ENCODE measurements around the gene ANKMY2. TPM values are rescaled to one million over a fixed set of nuclear protein-coding genes. Genes with fewer than 3 reads are reported as not detected.
A peak's percentile ranks its signal among the peaks of the same experiment; 100 is the strongest.

The ANKMY2 gene
- total and polyA plus RNA-seq, 8 donors: 3.9 to 11.4 (median 8.2) TPM

- no peaks in the 10 kb centered on the region for H3K9me3 ChIP-seq
- ATAC-seq: no peak
- H3K27me3 ChIP-seq: no peaks in the 10 kb centered on the region
- no peak for DNase-seq
- TF ChIP-seq, protein P1, sequence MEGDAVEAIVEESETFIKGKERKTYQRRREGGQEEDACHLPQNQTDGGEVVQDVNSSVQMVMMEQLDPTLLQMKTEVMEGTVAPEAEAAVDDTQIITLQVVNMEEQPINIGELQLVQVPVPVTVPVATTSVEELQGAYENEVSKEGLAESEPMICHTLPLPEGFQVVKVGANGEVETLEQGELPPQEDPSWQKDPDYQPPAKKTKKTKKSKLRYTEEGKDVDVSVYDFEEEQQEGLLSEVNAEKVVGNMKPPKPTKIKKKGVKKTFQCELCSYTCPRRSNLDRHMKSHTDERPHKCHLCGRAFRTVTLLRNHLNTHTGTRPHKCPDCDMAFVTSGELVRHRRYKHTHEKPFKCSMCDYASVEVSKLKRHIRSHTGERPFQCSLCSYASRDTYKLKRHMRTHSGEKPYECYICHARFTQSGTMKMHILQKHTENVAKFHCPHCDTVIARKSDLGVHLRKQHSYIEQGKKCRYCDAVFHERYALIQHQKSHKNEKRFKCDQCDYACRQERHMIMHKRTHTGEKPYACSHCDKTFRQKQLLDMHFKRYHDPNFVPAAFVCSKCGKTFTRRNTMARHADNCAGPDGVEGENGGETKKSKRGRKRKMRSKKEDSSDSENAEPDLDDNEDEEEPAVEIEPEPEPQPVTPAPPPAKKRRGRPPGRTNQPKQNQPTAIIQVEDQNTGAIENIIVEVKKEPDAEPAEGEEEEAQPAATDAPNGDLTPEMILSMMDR (IDR thresholded peaks at IDR 0.05): no peak
- peaks cover 0 to 6% (median 0%) of the 10 kb centered on the region in 3 donors for H3K4me1 ChIP-seq
- 94% methylated on average over 1 of the region's 1 CpG for WGBS, 2 donors
- intact Hi-C loops (cut with DNase I): no loop called here
- no peak for FAIRE-seq
- H3K36me3 ChIP-seq: no peaks in the 10 kb centered on the region
- H3K4me3 ChIP-seq: no peak overlapping the region
- H3K27ac ChIP-seq: no peak overlapping the region
Measured at GRCh38 chr7:16594676-16595075, 50.9 kb downstream of the ANKMY2 start.

DNA sequence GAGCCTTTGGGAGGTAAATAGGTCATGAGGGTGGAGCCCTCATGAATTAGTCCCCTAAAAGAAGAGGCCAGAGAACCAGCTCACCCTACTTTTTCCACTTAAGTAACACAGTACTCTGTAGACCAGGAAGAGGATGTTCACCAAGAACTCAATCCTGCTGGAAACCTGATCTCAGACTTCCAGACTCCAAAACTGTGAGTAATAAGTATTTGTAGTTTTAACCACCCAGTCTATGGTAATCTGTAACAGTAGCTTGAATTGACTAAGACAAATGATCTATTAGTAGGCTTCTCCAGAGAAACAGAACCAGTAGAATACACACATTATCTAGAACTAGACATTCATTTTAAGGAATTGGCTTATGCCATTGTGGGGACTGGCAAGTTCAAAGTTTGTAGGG, 51.5 kb downstream of the ANKMY2 start:
- peak in 1 of 4 donors; percentile 17 for ATAC-seq
- Histone ChIP-seq H3K4me3 (no peak overlapping the region), H3K4me1 (peaks cover 0 to 6% (median 0%) of the 10 kb centered on the region in 3 donors), H3K36me3 (no peaks in the 10 kb centered on the region), H3K27me3 (no peaks in the 10 kb centered on the region), H3K27ac (no peak overlapping the region), H3K9me3 (no peaks in the 10 kb centered on the region)
- TF ChIP-seq, protein P1 (IDR thresholded peaks at IDR 0.05): no peak
- FAIRE-seq: no peak
- intact Hi-C loops (cut with DNase I): no loop called here
- no peak for DNase-seq

DNA sequence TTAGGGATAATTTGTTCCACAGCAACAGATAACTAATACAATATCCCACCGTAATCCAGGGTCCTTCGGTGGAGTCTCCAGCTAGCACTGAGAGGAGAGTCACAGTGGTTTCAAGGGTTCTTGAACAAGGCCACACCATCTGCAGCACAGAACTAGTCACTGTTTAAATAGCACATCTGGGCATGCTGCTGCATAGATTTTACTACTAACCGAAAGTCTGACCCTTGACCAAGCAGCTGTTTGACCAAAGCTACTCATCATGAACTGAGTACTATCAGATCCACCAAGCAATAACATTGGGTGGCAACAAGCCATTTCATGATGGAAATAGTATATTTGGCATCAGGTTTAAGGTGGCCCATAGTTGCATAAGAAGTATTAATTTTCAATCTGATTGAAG, 53.2 kb downstream of the ANKMY2 start:
- no peak for DNase-seq
- Histone ChIP-seq H3K27ac (no peak overlapping the region), H3K27me3 (no peaks in the 10 kb centered on the region), H3K4me1 (peaks cover 0 to 6% (median 0%) of the 10 kb centered on the region in 3 donors), H3K9me3 (no peaks in the 10 kb centered on the region), H3K4me3 (no peak overlapping the region), H3K36me3 (no peaks in the 10 kb centered on the region)
- WGBS, 2 donors: 95 to 97% methylated on average over 3 of the region's 3 CpGs
- intact Hi-C loops (cut with DNase I): no loop called here
- no peak for ATAC-seq
- no peak for FAIRE-seq
- TF ChIP-seq, protein P1 (IDR thresholded peaks at IDR 0.05): no peak

DNA sequence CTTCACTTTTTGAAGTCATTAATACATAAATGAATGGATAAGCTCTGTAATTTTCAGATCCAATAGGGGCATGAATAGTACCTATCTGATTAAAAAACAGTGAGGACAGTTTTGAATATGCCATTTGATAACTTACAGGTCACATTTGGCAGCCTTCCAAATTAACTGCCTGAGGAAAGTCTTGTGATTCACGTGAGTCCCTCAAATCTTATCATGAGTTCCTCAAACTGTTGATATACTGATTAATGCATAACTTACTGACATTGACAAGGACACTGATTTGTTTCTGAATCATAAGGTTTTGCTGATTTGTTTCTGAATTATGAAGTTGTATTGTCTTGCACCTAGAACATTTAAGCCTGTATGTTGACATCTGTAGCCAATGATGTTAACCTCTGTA, 55.1 kb downstream of the ANKMY2 start:
- Histone ChIP-seq H3K4me1 (peaks cover 0 to 6% (median 0%) of the 10 kb centered on the region in 3 donors), H3K9me3 (no peaks in the 10 kb centered on the region), H3K27me3 (no peaks in the 10 kb centered on the region), H3K27ac (no peak overlapping the region), H3K36me3 (no peaks in the 10 kb centered on the region), H3K4me3 (no peak overlapping the region)
- no peak for DNase-seq
- no peak for ATAC-seq
- FAIRE-seq: no peak
- intact Hi-C loops (cut with DNase I): no loop called here
- TF ChIP-seq, protein P1 (IDR thresholded peaks at IDR 0.05): no peak
- WGBS, 2 donors: 3 to 6% methylated on average over 1 of the region's 1 CpG

GRCh38 chr7:16589881-16590280, 55.7 kb downstream of the ANKMY2 start:
- no peak for DNase-seq
- 68 to 73% methylated on average over 2 of the region's 2 CpGs for WGBS, 2 donors
- FAIRE-seq: no peak
- no peak overlapping the region for H3K27ac ChIP-seq
- H3K9me3 ChIP-seq: no peaks in the 10 kb centered on the region
- H3K4me3 ChIP-seq: no peak overlapping the region
- ATAC-seq: no peak
- intact Hi-C loops (cut with DNase I): no loop called here
- no peaks in the 10 kb centered on the region for H3K36me3 ChIP-seq
- no peaks in the 10 kb centered on the region for H3K27me3 ChIP-seq
- peaks cover 0 to 6% (median 0%) of the 10 kb centered on the region in 3 donors for H3K4me1 ChIP-seq
- TF ChIP-seq, protein P1 (IDR thresholded peaks at IDR 0.05): no peak
